Inferior parietal cortex (tissue), 1 donor: ENCODE results near the gene CRIP2.

ENCODE experiments used
- DNase-seq: peaks from one replicate; pipeline ENCODE4 v3.0.0-alpha.2; 2016; ENCODE audit errors: extremely low spot score

Gene CRIP2

DNA sequence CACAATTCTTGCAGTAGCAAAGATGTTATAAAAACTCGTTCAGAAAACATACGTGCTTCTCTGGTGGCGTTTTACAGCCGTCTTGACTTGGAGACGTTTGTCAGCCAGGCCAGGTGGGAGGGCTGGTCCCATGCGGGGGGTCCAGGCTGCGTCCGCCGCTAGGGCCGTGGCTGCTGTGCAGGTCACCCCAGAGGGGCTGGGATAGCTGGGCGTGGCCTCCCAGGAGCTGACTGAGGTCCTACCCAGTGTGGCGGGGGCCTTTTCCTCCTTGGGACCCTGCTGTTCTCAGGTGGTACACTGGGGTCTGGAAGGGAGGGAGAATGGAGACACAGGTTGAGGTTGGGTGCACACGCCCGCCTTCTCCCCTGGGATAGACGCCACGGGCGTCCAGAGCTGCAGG lies 29.8 kb upstream of the CRIP2 start:
- no peak for DNase-seq

DNA sequence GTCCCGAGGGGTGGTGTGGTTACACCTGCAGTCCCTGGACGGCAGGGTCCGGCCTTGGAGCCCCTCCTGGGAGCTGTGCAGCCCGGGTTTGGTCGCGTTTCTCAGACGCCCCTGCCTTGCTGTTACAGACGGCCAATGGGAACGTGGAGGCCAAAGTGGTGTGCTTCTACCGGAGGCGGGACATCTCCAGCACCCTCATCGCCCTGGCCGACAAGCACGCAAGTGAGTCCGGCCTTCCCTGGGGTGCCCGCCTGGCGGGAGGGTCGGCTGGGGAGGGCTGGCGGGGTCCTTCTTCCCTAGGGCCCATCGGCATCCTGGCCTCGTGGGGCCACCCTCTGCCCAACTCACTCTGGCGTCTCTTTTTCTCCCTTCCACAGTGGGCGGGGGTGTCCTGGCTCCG lies 29.3 kb upstream of the CRIP2 start:
- DNase-seq: no peak

DNA sequence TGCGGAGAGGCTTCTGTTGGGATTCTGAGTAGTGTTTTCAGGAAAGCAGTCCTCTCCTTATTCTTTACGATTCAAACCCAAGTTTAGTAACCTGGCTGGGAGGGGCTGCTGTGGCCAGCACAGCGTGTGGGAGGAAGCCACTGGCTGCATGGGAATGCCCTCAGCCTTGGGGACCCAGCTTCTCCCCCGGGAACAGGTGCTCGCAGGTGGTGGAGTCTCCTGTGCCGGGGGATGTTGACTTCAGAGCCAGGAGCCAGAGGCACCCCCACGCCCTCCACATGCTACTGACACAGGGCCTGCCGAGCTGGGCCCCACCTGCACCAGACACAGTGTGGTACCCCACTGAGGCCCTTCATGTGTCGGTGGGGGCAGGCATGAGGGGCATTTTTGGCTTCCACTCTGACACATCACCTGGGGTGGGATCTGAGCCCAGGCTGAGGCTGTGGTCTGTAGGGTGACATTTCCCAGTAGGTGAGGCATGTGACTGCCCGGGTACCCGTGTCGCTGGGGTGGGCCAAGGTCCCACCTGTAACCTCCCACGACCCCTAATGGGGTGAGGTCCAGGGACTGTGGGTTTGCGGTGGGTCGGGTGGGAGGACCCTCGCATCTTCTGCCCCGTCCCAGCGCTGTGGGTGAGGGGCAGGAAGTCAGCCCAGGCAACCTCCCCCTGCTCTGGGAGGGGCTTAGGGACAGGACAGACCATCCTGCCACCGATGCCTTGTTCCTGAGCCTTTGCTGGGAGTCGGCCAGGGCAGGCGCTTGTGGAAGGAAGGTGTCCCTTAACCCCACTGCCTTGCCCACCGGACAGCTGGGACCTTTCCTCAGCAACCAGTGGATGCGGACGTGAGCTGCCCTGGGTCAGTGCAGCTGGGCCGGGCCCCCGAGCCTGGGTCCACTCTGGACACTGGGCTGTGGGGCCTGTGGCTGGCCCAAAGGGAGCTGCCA lies 28.4 kb upstream of the CRIP2 start:
- no peak for DNase-seq

DNA sequence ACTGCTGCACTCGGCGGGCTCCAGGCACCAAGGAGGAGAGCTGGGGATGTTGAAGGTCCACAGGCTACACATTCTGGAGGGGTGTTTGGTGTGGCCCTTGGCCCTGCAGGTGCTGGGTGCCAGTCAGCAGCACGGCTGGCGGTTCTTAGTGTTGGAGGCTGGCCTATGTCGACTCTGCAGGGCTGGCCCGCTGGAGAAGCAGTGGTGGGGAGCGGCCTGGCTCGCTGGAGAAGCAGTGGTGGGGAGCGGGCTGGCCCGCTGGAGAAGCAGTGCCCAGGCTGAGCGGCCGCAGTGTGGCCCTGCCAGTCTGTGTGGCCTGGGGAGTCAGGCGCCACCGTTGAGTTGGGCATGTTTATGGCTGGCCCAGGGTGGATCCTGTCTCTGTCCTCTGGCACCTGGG lies 27.6 kb upstream of the CRIP2 start:
- no peak for DNase-seq

DNA sequence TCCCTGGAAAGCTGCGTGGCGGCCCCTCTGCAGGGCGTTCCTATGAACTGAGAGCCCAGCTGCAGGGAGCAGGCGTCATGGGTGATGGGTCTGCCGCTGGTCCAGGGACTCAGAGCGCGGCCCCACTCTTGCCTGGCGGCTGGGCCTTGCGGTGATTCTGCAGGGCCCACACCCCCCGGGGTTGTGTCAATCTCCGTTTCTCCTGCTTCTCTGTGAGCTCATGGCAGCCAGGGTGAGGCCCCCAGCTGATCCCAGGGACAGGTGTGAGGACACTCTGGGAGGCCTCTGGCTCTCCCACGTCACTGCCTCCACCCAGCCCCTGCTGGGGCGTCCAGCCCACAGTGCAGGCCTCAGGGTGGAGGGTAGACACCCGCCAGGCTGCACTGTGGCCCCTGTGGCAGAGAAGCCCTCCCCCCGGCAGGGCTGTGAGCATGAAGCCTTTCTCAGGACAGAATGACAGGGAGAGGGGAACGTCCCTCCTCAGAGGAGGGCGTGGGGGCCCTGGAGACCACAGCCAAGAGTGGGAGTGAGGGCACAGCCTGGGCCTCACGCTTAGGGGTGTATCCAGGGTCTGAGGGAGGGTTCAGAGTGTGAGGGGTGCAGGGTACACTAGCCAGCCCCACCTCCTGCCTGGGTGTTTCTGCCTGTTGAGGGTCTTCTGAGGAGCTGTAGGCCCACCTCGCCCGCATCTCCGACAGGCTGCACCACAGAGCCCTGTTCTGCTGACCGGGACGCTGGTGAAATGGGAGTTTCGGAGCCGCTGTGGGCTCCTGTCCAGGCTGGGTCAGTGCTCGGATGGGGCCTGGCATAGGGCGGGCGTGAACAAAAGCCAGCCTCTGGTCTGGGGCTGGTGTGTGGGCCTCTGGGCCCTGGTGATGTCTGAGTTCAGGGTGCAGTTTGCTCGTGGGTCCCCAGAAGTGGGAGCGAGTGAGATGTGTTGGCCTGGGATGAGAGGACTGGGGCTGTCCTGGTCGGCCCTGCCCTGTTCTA lies 26.7 kb upstream of the CRIP2 start:
- no peak for DNase-seq

DNA sequence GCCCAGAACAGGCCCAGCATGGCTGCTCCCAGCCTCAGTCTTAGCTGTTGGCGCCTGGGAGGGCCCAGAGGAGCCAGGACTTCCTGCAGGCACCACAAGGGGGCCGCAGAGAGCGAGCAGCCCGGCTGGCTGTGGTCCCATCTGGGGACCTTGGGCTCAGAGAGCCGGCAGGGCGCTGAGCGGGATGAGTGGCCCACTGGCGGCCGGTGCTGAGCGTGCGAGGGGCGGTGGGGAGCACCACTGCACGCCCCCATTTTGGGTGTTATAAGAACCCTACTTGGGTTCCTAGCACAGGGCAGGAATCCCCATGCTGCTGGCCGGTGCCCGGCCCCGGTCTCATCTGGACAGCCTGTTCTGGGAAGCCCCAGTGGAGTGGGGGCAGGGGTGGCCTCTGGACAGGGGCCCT lies 25.9 kb upstream of the CRIP2 start:
- peak; percentile 68 for DNase-seq

DNA sequence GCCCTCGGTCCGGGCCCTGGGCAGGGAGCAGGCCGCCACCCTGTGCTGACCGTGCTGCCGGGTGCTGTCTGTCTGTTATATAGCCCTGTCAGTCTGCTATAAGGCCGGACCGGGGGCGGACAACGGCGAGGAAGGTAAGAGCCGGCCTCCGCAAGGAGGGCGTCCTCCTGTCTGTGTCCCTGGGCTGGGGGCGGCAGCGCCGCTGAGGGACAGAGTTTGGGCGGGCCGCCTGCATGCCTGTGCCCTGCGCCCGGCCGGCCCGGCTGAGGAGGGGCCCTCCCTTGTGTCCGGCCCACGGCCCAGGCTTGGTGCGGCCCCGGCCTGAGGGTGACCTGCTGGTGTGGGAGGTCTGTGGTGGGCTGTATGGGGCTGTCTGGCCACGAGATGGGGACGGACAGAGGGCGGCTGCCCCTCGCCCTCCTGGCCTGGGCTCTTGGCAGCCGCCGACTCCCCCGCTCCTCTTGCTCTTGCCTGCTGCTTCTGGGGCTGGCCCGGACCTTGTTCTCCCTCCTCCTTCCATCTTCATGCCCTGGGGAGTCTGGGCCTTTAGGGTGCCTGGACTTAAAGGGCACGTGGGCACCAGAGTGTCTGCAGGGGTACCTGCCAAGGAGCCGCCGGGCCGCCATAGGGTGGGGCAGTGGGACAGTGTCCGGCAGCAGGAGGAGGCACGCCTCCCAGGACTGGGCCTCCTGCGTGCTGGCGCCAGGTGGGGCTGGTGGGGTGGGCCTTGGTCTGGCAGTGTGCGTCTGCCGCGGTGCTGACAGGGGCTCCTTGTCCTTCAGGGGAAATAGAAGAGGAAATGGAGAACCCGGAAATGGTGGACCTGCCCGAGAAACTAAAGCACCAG lies 25.1 kb upstream of the CRIP2 start:
- no peak for DNase-seq

DNA sequence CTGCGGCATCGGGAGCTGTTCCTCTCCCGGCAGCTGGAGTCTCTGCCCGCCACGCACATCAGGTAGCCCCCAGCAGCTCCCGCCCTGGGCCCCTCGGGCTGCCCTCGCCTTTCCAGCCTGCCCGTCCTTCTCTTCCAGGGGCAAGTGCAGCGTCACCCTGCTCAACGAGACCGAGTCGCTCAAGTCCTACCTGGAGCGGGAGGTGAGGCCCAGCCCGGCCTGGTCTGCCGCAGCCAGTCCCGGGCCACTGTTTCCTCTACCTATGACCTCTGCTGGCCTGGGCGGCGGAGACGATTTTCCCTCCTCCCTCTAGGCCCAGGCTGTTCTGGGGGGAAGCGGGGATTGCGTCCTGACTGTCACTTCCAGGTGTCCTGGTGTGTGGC lies 24.5 kb upstream of the CRIP2 start:
- no peak for DNase-seq

DNA sequence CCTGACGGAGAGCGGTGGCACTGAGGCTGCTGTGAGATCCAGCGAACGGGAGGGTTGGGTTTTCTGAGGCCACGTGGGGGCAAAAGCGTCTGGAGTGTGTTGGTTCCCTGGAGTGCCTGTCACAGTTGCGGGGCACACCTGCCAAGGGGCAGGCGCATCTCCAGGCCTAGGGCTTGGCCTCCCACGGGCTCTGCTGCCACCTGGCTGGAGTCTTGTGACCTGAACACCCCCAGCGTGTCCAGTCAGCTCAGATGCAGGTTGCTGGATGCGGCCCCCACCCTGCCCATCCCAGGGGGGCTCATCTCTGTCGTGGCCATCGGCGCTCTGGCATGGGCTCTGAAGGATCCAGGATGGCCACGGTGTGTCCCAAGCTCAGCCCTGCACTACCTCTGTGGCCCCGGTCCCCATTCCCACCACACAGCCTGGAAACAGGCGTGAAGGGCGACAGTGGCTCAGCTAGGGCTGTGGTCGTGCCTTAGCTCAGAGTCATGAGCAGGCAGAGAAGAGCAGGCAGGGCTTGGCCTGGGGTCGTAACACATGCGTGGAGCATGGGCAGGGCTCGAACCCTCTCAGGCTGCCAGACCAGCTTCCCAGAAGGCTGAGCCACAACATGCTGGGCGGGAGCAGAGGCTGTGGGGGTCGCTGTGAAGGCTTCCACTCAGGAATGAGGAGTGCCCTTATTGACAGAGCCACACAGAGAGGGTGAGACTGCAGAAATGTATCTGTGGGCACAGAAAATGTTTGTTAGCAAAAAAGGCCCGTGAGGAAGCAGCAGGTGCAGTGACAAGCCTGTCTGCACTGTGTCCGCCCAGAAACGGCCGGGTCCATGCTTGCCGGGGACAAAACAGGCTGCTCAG lies 23.5 kb upstream of the CRIP2 start:
- no peak for DNase-seq

DNA sequence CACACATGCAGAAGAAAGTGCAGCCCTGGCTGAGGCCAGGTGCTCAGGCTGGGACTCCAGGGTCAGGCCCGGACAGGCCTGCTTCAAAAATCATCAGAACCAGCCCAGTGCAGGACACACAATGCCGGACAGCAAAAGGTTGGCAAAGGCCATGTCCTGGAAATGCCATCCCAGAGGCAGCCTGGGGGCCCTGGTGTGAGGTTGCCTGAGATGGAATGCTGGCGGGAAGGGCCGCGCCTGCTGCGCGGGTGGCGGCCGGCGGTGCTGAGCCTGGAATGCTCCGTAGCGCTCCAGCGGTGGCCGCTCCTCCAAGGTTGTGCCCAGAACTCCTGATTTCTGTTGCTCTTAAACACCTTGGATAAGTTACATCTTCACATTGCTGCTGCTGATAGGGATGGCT lies 21.7 kb upstream of the CRIP2 start:
- DNase-seq: no peak

DNA sequence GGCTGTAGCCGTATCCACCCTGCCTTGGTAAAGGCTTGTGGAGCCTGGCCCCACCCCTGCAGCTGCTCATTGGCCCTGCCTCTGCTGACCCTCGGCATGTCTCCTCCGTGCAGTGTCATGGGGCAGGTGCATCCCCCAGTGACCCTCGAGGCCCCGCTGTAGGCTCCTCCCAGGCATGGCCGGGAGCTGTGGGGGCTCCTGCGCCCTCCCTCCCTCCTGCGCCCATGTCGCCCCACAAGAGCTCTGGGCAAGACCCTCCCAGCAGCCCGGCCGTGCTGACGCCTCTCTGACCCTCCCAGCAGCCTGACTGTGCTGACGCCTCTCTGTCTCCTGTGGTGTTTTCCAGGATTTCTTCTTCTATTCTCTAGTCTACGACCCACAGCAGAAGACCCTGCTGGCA lies 20.8 kb upstream of the CRIP2 start:
- no peak for DNase-seq

DNA sequence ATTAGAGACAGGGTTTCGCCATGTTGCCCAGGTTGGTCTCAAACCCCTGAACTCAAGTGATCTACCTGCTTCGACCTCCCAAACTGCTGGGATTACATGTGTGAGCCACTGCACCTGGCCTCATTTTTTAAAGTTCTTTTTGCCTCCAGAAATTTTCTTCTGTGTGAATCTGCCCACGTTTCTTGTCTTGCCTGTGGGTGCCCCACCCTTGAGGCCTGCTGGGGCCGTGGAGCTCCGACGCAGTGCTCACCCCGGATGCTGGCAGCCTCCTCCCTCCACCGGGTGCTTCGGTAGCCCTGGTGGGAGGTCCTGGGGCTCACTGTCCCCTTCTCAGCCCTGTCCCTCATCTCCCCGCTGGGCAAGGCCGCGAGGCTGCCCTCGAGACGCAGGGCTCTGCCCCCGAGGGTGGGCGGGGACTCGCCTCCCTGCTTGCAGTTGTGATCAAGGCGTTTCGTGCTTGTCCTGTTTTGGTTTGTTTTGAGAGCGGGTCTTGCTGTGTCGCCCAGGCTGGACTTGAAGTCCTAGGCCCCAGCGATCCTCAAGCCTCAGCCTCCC lies 19.5 kb upstream of the CRIP2 start:
- no peak for DNase-seq

DNA sequence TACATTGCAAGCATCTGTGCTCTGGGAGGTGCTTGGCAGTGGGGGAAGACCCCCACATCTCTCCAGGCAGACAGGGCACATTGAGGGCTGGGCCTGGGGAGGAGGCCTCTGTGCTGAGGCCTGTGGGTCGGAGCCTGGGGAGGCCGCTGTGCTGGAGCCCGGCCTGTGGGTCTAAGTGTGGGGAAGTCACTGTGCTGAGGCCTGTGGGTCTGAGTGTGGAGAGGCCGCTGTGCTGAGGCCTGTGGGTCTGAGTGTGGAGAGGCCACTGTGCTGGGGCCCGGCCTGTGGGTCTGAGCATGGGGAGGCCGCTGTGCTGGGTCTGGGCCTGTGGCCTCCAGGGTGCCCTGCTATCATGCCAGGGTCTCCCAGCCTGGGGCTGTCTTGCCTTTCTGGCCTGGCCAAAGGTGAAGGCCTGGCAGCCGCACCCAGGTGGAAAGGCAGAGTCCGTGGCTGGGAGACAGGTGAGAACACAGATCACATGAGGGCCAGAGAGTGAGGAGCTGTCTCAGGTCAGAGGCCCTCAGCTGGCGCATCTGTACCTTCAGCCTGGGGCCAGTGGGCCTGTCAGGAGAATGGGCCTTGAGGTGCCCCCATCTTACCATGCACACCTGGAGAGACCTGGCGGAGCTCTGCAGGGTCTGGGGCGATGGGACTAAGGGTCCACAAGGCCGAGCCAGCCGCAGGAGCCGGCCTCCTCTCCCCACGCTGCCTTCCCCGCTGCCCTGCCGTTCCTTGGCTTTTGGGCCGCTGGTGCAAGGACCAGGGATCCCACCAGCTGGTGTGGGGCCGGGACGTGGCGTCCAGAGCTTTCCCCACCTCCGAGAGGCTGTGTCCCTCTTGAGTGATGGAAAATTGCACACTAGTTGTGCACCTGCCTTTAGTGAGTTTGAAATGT lies 18.6 kb upstream of the CRIP2 start:
- DNase-seq: no peak

DNA sequence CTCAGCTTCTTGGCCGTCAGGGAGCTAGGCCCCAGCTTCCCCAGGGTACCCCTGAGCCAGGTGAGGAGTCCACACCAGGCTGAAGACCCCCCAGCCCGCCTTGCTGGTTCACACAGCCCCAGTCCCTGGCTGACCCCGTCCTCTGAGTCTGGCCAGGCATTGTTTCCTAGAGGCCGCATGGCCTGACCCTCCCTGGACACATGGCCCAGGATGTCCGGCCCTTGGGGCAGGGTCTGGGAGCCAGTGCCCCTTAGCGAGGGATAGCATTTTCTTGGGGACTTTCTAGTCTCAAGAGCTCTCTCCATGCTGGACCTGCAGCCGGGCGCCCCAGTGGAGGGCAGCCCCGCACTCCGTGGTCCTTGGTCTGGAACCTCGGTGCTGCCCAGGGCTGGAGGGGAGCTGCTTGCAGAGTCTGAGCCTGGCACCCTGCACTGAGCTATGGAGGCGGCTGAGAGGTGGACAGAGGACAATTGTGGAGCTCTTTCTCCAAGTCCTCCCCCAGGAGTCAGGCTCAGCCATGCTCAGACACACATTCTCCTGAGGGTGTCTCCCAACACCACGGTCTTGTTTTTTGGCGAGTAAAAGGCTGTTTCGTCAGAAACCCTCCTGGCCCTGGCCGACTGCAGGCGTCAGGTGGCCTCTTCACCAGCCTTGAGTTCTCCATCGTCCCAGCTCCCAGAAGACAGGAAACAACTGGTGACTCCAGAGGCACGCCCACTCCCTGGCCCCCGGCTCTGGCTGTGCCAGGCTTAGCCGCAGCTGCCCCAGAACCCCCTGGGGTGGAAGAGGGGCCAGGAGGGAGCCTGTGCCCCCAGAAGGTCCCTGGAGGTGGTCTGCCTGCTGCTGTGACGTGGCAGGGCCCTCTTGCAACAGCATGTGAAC lies 17.6 kb upstream of the CRIP2 start:
- DNase-seq: no peak

DNA sequence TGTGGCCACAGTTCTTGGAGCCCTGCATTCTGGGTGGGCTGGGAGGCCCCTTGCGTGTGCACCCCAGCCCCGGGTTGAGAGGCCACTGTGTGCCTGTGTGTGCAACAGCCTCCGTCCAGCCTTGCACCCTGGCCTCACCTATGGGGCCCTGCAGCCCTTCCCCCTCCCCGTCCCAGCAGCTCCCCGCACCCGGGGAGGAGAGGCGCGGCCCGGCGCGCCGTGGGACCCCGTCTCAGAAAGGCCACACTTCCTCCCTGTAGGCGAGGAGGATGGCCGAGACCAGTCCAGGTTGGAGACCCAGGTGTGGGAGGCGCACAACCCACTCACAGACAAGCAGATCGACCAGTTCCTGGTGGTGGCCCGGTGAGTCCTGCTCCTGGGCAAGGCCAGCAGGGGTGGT lies 16.6 kb upstream of the CRIP2 start:
- no peak for DNase-seq

DNA sequence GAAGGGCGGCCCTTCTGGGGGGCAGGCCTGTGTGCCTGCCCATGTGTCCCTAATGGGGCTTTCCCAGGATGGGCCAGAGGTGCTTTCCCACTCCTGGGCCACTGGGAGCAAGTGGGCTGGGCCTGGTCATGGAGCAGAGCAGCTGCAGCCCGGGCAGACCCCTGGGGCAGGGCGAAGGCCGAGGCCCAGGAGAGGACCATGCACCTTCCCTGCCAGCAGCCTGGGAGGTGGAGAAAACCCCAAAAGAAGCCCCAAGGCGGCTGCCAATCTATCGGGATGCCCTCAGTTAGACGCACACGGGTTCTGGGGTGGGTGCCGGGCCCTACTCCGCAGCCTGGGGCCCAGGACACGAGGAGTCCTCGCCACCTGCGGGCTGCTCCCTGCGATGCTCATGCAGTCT lies 16.1 kb upstream of the CRIP2 start:
- DNase-seq: no peak

DNA sequence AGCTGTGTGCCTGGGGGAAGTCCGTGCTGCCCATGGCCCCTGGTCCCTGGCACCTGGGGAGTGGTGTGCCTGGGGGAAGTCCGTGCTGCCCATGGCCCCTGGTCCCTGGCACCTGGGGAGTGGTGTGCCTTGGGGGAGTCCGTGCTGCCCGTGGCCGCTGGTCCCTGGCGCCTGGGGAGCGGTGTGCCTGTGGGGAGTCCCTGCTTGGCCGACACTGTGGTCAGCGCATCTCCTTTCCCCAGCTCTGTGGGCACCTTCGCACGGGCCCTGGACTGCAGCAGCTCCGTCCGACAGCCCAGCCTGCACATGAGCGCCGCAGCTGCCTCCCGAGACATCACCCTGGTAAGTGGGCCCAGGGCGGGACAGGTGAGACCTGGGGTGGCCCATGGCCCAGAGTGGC lies 14.5 kb upstream of the CRIP2 start:
- DNase-seq: no peak

DNA sequence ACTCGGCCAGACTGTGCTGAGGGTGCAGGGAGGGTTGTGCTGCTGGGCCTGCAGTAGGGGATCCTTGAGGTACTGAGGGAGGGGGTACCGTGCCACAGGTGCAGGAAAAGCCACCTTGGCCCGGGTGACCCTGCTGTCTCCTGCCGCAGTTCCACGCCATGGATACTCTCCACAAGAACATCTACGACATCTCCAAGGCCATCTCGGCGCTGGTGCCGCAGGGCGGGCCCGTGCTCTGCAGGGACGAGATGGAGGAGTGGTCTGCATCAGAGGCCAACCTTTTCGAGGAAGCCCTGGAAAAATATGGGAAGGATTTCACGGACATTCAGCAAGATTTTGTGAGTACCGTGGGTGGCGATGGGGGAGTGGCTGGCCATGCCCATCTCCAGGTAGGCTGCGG lies 14.0 kb upstream of the CRIP2 start:
- no peak for DNase-seq
